GM19328 (cell line): ENCODE data around the gene FAM156A.
"Not testable (repeated sequence)": the region's sequence is repeated elsewhere in the genome, so short reads cannot be mapped to it uniquely, and the experiment has no call there.

Experiments
- ATAC-seq: cut with Tn5 transposase; IDR thresholded peaks from one replicate; pipeline ENCODE4 v1.9.1; 2021; ENCODE audit warnings: mild to moderate bottlenecking, moderate library complexity; ENCODE audit not compliant: unreplicated experiment

The FAM156A gene

GRCh38 chrX:52907137-52907536 lies 51.2 kb downstream of the FAM156A start:
- ATAC-seq, result not testable (repeated sequence)

DNA sequence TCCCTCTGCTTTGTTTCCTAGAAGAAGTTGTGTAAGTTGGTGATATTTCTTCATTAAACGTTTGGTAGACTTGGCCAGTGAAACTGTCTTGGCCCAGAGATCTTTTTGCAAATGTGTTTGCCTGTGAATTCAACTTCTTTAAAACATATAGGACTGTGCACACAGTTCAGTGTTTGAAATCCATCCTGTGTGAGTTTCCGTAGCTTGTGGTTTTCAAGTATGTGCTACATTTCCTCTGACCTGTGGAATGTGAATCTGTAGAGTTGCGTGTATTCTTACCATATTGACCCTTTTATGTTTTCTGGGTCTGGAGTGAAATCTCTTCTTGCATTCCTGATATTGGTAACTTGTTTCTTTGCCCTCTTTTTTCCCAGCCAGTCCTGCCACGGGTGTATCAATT lies 52.2 kb downstream of the FAM156A start:
- ATAC-seq, result not testable (repeated sequence)

- not testable (repeated sequence) for ATAC-seq
Measured at GRCh38 chrX:52905531-52905930, 52.8 kb downstream of the FAM156A start.
